CD4-positive, alpha-beta T cell treated with Interferon gamma for 1 hour (primary cell): ENCODE data around the gene PROZ.

ENCODE experiments used
- DNase-seq: peaks from one replicate; pipeline ENCODE4 v3.0.0-alpha.2; 2020

PROZ gene

DNA sequence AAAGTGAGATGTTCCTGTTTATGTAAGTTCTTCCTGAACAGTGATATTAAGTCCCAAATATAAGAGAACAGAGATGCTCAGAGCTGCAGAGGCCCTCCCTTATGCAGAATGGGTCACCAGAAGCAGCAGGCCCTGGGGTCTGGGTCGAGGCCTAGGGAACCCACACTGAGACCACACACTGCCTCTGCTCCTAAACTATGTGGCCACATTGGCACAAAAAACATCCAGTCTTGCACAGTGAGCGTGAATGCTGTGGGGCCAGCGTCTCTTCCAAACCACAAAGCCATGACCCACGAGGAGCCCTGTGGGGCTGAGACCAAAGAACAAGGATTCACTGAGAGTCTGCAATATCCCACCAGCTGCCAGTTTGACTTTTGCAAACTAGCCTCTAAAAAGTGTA is 23.6 kb downstream of the PROZ start:
- DNase-seq: no peak

GRCh38 chr13:113183450-113184129 is 25.1 kb downstream of the PROZ start:
- DNase-seq: no peak

DNA sequence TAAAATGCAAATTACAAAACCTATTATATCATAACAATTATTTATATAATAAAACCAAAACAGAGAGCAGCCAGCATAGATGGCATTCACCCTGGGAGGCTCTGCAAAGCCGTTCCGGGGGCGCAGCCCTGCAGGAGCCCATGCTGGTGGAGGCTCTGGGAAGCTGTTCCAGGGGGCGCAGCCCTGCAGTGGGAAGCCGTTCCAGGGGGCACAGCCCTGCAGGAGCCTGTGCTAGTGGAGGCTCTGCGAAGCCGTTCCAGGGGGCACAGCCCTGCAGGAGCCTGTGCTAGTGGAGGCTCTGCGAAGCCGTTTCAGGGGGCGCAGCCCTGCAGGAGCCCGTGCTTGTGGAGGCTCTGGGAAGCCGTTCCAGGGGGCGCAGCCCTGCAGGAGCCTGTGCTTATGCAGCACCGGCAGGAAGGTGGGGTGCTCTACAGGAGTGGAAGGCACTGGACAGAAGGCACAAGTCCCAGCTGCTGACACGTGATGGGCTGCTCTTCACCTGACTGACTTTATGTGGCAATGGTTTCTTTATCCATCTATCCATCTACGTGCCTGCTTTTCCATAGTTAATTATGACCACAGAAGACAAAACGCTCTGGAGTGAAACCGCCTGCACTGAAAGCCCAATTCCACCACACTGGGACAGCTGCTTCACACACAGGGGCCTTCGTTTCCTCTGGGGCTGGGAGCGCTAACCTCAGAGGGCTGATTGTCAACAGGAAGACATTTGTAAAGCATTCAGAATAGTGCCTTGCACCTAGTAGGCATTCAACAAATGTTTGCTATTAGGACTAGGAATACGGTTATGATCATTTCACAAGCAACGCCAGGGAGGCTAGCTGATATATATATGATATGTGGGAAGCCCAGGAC is 26.4 kb downstream of the PROZ start:
- DNase-seq: no peak

GRCh38 chr13:113186061-113186900 is 27.8 kb downstream of the PROZ start:
- DNase-seq: peak; percentile 33

- peak; percentile 73 for DNase-seq
Measured at GRCh38 chr13:113187263-113187669, 28.8 kb downstream of the PROZ start.

- DNase-seq: no peak
Measured at GRCh38 chr13:113187883-113188665, 29.6 kb downstream of the PROZ start.

- no peak for DNase-seq
Measured at GRCh38 chr13:113190181-113190580, 31.7 kb downstream of the PROZ start.

DNA sequence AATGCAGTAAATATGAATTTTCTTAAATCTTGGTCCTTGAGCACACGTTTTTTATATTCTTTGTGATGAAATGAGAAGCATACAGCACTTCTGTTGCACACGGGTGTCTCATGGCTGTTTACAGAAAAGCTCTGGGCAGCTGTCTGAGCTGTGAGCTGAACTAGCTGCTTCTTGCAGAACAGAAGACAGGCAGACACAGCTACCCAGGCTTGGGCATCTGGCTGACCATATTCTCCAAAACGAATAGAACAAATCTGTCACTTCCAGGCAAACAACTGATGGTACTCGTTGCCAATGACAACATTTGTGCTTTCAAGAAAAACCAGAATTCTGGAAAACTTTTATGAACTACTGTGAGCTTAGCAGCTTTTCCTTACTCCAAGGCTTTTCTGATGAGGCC is 33.8 kb downstream of the PROZ start:
- DNase-seq: no peak

DNA sequence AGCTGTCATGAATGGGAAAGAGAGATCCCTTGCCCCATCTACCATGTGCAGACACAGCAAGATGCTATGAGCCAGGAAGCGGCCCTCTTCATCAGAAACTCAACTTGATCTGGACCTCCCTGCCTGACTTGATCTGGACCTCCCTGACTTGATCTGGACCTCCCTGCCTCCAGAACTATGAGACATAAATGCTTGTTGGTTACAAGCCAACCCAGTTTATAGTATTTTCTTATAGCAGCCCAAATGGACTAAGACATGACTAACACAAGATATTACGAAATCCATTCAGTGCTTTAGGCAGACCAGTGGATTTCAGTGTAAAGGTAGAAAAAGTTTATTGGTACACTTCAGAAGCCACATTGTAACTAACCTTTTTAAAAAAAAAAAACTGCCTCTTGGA is 34.5 kb downstream of the PROZ start:
- DNase-seq: no peak

- no peak for DNase-seq
Measured at GRCh38 chr13:113195360-113195759, 36.9 kb downstream of the PROZ start.

DNA sequence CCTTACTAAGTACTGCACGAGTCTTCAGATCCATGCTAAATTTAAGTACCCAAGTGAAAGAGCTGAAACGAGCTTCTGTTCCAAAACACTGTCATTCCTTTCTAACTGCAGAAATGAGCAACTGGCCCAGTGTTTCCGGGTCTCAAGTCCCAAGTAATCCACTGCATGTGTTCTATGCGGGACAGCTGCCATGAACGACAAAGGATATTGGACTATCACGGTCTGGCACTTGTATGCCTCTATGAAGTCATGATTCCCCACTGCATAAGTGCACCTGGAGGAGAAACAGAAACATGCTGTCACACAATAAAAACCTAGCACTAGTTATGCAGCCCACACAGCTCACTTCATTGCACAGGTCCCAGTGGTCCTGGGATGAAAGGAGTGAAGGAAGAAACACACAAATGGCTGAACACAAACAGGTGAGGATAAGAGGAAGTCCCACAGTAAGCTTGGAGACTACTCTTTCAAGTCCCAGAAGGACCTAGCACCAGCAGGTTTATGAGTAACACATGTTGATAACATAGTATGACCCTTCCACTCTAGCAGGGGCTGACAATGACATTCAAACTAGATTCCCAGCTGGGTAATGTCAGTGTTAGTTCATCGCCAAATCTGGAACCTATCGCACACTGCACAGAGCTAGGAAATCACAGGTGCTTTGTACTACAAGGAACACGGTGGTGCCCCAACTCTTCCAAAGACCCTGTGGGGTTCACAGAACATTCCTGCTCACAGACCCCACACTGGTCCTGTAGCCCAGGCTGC is 38.7 kb downstream of the PROZ start:
- no peak for DNase-seq

GRCh38 chr13:113201815-113202214 is 43.4 kb downstream of the PROZ start:
- DNase-seq: no peak

- DNase-seq: no peak
Measured at GRCh38 chr13:113202912-113203311, 44.5 kb downstream of the PROZ start.

DNA sequence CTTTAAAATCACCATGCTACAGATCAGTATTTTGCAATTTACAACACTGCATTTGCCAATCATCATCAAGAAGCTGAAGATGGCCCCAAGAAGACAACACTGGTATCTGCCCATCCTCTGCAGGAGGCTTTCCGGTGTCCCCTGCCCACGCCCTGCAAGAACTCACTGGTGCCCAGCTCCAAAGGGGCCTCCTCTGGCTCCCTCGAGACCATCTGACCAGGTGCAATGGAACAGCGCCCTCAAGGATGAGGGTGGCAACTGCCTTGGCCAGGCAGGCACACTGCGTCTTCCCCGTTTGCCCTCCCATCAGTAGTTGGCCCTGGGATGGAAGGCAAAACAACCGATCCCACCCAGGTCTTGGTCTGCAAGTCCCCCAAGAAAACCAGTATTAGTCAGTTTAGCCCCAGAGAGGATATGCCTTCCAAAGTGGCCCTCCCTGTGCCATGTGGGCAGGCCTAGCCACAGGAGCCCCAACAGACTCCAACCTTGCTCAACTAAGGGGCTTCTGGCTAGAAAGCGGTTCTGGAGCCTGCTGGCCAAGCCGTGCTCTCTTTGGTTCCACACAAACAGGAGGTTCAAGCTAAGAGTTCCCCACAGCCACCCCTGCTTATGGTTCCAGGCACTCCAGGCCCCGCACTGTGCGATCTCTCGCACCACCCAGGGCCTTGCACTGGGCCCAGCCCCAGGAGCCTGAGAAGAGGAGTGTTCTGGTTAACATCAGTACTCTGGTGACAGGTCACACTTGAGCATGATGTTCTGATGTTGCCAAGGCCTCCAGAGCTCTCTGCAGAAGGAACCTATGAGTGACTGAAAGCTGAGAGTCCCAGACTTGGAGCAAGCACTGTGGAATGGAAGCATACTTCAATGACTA is 45.3 kb downstream of the PROZ start:
- no peak for DNase-seq

GRCh38 chr13:113204378-113204734 is 45.9 kb downstream of the PROZ start:
- DNase-seq: no peak

DNA sequence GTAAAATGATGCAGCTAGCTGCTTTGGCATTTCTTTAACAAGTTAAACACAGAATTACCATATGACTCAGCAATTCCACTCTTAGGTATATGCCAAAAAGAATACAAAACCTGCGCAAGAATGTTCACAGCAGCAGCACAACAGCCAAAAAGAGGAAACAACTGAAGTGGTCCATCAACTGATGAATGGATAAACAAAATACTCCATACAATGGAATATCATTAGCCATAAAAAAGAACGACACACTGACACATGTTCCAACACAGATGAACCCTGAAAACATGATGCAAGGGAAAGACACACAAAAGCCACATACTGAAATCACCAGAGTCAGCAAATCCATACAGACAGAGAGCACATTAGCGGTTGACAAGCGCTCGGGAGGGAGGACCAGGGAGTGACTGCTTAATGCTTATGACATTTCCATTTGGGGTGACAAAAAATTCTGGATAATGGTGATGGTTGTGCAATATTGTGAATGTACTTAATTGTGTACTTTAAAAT is 47.0 kb downstream of the PROZ start:
- no peak for DNase-seq

DNA sequence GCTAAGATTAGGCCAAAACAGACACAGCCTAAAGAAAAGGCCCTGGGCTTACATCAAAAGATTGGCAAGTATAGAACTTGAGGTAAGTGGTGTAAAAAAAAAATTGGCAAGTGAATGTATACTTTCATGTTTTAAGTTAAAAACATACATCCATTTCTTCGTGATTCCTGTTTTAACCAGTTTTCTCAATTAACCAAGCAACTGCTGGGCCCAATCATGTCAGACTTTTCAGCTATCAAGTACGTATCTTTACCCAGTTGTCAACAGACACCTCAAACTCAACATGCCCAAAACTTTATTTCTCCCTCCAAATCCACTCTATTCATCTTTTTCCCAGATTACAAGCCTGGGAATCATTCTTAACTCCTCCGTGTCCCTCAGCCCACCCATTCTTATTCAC is 49.0 kb downstream of the PROZ start:
- DNase-seq: no peak

- DNase-seq: no peak
Measured at GRCh38 chr13:113207890-113208420, 49.5 kb downstream of the PROZ start.

GRCh38 chr13:113208421-113209335 is 50.2 kb downstream of the PROZ start, which contains the start of gene PCID2:
Gene PCID2 (minus strand): TSS chr13:113208669. CDS start chr13:113208634, 35 bp downstream.
- DNase-seq: peak; percentile 88
